Astrocyte (in vitro differentiated cells and primary cell): ENCODE data around the gene PEAK1.

ENCODE experiments used
- CTCF ChIP-seq: IDR thresholded peaks from 2 replicates; pipeline ENCODE4 v1.5.1; 2011; ENCODE audit warnings: low read depth, mild to moderate bottlenecking, inconsistent platforms, low read length, moderate library complexity; ENCODE audit not compliant: insufficient read depth
- EZH2 ChIP-seq: IDR thresholded peaks from 2 replicates; pipeline ENCODE4 v1.6.1; 2012; ENCODE audit warnings: mild to moderate bottlenecking, low read length, inconsistent platforms; ENCODE audit not compliant: insufficient read depth

- no peak for TF ChIP-seq CTCF
- no peak for TF ChIP-seq EZH2
These were observed 20.6 kb upstream of the PEAK1 start for GRCh38 chr15:77440378-77440999.
